ENCODE data around the gene FGFR3. TPM values are rescaled to one million over a fixed set of nuclear protein-coding genes. Genes with fewer than 3 reads are reported as not detected.
A peak's percentile ranks its signal among the peaks of the same experiment; 100 is the strongest.

The FGFR3 gene
- total and polyA plus RNA-seq, 9 of the 15 experiments (the other 6 are each of a cell fraction or from before 2014, with no cell fraction given), result 1.2 to 60.4 (median 12.7) TPM

DNA sequence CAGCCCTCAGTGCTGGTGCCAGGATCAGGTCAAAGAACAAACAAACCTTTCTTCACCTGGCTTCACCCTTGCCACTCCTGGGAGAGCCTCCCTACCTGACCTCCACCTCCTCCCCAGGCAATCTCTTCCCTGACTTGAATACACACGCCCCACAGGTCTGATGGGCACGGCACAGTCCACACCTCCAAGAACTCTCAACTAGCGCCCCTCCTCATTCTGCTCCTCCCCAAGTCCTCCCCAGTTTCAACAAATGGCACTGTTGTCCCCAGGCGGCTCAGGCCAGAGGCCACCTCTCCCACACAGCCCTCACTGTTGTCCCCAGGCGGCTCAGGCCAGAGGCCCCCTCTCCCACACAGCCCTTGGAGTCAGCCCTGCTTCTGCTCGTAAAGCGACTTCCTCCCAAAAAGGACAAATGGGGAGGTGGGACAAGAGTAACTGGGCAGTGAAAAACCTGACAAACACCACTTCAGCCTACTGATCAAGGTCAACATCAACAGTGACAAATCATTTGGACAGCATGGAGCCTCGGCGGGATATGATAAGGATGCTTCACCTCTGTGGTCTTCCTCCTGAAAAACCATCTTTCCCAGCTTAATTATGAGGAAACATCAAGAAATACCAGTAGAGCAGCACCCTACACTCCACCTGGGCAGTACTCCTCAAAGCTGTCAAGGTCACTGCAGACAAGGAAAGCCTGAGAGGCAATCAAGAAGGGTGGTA lies 60.0 kb downstream of the FGFR3 start (continued):
- TF ChIP-seq CBX3 (IDR thresholded peaks at IDR 0.05; ENCODE audit: borderline replicate concordance in 1 of 2, low read length in 2 of 2), result 0 out of 3 replicates have a peak, but pooled peaks of 1 of the 2 experiments have one; percentile 21
- TF ChIP-seq, protein P1, sequence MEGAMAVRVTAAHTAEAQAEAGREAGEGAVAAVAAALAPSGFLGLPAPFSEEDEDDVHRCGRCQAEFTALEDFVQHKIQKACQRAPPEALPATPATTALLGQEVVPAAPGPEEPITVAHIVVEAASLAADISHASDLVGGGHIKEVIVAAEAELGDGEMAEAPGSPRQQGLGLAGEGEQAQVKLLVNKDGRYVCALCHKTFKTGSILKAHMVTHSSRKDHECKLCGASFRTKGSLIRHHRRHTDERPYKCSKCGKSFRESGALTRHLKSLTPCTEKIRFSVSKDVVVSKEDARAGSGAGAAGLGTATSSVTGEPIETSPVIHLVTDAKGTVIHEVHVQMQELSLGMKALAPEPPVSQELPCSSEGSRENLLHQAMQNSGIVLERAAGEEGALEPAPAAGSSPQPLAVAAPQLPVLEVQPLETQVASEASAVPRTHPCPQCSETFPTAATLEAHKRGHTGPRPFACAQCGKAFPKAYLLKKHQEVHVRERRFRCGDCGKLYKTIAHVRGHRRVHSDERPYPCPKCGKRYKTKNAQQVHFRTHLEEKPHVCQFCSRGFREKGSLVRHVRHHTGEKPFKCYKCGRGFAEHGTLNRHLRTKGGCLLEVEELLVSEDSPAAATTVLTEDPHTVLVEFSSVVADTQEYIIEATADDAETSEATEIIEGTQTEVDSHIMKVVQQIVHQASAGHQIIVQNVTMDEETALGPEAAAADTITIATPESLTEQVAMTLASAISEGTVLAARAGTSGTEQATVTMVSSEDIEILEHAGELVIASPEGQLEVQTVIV (CRISPR knock-in tag; IDR thresholded peaks at IDR 0.05; ENCODE audit: borderline replicate concordance), result no peak
- TF ChIP-seq CBX8 (IDR thresholded peaks at IDR 0.05; ENCODE audit: borderline replicate concordance, extremely low read depth, low read depth, low read length, poor library complexity, severe bottlenecking), result no peak
- TF ChIP-seq ZNF217 (CRISPR knock-in tag; IDR thresholded peaks at IDR 0.05), result no peak
- TF ChIP-seq BRCA1 (IDR thresholded peaks at IDR 0.05), result no peak
- no peak for TF ChIP-seq BRCA1 (CRISPR knock-in tag; IDR thresholded peaks at IDR 0.05)
- TF ChIP-seq CBFA2T3 (IDR thresholded peaks at IDR 0.05), result peak; percentile 67
- TF ChIP-seq OTX1 (CRISPR knock-in tag; IDR thresholded peaks at IDR 0.05), result no peak
- TF ChIP-seq KDM1A (IDR thresholded peaks at IDR 0.05), result peak in 1 of 2 experiments; percentile 37; a peak in 2 of 4 replicates
- no peak for TF ChIP-seq SAFB2 (IDR thresholded peaks at IDR 0.05; ENCODE audit: borderline replicate concordance, low read depth, low read length, severe bottlenecking)
- no peak for TF ChIP-seq ZC3H4 (CRISPR knock-in tag; IDR thresholded peaks at IDR 0.05; ENCODE audit: borderline replicate concordance)
- TF ChIP-seq KAT8 (IDR thresholded peaks at IDR 0.05; ENCODE audit: low read depth), result no peak
- TF ChIP-seq MTA1 (IDR thresholded peaks at IDR 0.05; ENCODE audit: borderline replicate concordance), result 0 out of 2 replicates have a peak, but pooled peaks have one; percentile 46
- TF ChIP-seq, protein P2, sequence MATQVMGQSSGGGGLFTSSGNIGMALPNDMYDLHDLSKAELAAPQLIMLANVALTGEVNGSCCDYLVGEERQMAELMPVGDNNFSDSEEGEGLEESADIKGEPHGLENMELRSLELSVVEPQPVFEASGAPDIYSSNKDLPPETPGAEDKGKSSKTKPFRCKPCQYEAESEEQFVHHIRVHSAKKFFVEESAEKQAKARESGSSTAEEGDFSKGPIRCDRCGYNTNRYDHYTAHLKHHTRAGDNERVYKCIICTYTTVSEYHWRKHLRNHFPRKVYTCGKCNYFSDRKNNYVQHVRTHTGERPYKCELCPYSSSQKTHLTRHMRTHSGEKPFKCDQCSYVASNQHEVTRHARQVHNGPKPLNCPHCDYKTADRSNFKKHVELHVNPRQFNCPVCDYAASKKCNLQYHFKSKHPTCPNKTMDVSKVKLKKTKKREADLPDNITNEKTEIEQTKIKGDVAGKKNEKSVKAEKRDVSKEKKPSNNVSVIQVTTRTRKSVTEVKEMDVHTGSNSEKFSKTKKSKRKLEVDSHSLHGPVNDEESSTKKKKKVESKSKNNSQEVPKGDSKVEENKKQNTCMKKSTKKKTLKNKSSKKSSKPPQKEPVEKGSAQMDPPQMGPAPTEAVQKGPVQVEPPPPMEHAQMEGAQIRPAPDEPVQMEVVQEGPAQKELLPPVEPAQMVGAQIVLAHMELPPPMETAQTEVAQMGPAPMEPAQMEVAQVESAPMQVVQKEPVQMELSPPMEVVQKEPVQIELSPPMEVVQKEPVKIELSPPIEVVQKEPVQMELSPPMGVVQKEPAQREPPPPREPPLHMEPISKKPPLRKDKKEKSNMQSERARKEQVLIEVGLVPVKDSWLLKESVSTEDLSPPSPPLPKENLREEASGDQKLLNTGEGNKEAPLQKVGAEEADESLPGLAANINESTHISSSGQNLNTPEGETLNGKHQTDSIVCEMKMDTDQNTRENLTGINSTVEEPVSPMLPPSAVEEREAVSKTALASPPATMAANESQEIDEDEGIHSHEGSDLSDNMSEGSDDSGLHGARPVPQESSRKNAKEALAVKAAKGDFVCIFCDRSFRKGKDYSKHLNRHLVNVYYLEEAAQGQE (IDR thresholded peaks at IDR 0.05; ENCODE audit: borderline replicate concordance), result no peak
- TF ChIP-seq, protein P2 (CRISPR knock-in tag; IDR thresholded peaks at IDR 0.05; ENCODE audit: low read depth), result no peak
- TF ChIP-seq, protein P3, sequence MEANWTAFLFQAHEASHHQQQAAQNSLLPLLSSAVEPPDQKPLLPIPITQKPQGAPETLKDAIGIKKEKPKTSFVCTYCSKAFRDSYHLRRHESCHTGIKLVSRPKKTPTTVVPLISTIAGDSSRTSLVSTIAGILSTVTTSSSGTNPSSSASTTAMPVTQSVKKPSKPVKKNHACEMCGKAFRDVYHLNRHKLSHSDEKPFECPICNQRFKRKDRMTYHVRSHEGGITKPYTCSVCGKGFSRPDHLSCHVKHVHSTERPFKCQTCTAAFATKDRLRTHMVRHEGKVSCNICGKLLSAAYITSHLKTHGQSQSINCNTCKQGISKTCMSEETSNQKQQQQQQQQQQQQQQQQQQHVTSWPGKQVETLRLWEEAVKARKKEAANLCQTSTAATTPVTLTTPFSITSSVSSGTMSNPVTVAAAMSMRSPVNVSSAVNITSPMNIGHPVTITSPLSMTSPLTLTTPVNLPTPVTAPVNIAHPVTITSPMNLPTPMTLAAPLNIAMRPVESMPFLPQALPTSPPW (CRISPR knock-in tag; IDR thresholded peaks at IDR 0.05), result peak; percentile 22; the same call in 1 of the 2 replicates
